HG03521 (cell line): Measurements from ENCODE around the gene KLF13.

ENCODE experiments used
- ATAC-seq: cut with Tn5 transposase; IDR thresholded peaks from one replicate; pipeline ENCODE4 v1.9.1; 2021; ENCODE audit warnings: mild to moderate bottlenecking, moderate library complexity; ENCODE audit not compliant: unreplicated experiment

Gene KLF13

GRCh38 chr15:31326156-31326874 is at the start of gene KLF13:
Gene KLF13 (plus strand): TSS chr15:31326835. CDS start chr15:31327213, 378 bp downstream.
- peak; percentile 65 for ATAC-seq

- ATAC-seq = no peak
Observed at GRCh38 chr15:31277335-31278060, 49.1 kb upstream of the KLF13 start.

- ATAC-seq = no peak
Observed at GRCh38 chr15:31278061-31278445, 48.6 kb upstream of the KLF13 start.

GRCh38 chr15:31278544-31279220 is 48.0 kb upstream of the KLF13 start:
- no peak for ATAC-seq

- ATAC-seq = no peak
Observed at GRCh38 chr15:31279221-31280045, 47.2 kb upstream of the KLF13 start.

- no peak for ATAC-seq
Observed at GRCh38 chr15:31280046-31280830, 46.4 kb upstream of the KLF13 start.

GRCh38 chr15:31280831-31281216 is 45.8 kb upstream of the KLF13 start:
- no peak for ATAC-seq

GRCh38 chr15:31283043-31283442 is 43.6 kb upstream of the KLF13 start:
- ATAC-seq = no peak

- ATAC-seq = peak; percentile 54
Observed at GRCh38 chr15:31285772-31286261, 40.8 kb upstream of the KLF13 start.

- ATAC-seq = no peak
Observed at GRCh38 chr15:31291048-31291578, 35.5 kb upstream of the KLF13 start.

- ATAC-seq = no peak
Observed at GRCh38 chr15:31292391-31293015, 34.1 kb upstream of the KLF13 start.

- ATAC-seq = no peak
Observed at GRCh38 chr15:31293655-31294054, 33.0 kb upstream of the KLF13 start.

- no peak for ATAC-seq
Observed at GRCh38 chr15:31294067-31294466, 32.6 kb upstream of the KLF13 start.

- ATAC-seq = no peak
Observed at GRCh38 chr15:31295658-31296057, 31.0 kb upstream of the KLF13 start.

- no peak for ATAC-seq
Observed at GRCh38 chr15:31296219-31296645, 30.4 kb upstream of the KLF13 start.

GRCh38 chr15:31296646-31297574 is 29.7 kb upstream of the KLF13 start:
- no peak for ATAC-seq

- ATAC-seq = no peak
Observed at GRCh38 chr15:31297575-31298456, 28.8 kb upstream of the KLF13 start.
